Mucosa of stomach (tissue), 1 donor: ENCODE results near the gene COL8A1.
"Not testable (repeated sequence)": the region's sequence is repeated elsewhere in the genome, so short reads cannot be mapped to it uniquely, and the experiment has no call there.

Experiments used
- H3K27me3 ChIP-seq: one replicate; pipeline ENCODE4 v1.7.0; 2013; ENCODE audit warnings: mild to moderate bottlenecking, low read length; ENCODE audit not compliant: control insufficient read depth, insufficient read depth
- H3K36me3 ChIP-seq: one replicate; pipeline ENCODE4 v1.7.0; 2013; ENCODE audit warnings: low read length; ENCODE audit not compliant: control insufficient read depth, insufficient read depth
- H3K4me1 ChIP-seq: one replicate; pipeline ENCODE4 v1.7.0; 2013; ENCODE audit warnings: mild to moderate bottlenecking, low read length; ENCODE audit not compliant: control insufficient read depth, insufficient read depth
- H3K4me3 ChIP-seq: one replicate; pipeline ENCODE4 v1.7.0; 2013; ENCODE audit warnings: low read length
- H3K9ac ChIP-seq: one replicate; pipeline ENCODE4 v1.7.0; 2013; ENCODE audit warnings: mild to moderate bottlenecking, low read length, moderate library complexity
- H3K9me3 ChIP-seq: one replicate; pipeline ENCODE4 v1.7.0; 2013; ENCODE audit warnings: mild to moderate bottlenecking, low read length, moderate library complexity; ENCODE audit not compliant: control insufficient read depth
- donor health status: Pancreatic carcinoma.

Gene COL8A1

DNA sequence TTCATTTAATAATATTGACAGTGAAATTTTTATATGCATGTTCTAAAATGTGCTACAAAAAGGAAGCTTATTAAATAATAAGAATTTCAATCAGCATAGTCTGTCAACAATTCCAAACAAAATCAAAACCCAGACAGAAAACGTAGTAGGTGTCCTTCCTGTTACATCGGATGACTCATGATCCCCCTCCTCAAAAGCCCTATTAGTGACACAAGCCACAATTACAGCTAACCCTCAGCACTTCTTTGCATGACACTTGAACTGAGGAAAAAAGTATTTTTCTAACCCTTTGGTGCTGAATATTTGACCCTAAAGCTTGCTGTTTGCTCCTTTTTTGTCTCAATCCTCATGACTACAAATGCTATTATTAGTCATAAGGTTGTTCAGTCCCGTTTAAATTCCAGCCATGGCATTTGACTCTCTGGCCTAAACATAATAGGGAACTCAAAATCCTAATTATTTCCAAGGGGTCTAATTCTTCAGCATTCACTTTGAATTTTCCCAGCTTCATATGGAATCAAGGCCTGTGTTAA is 78.1 kb downstream of the COL8A1 start:
- Histone ChIP-seq H3K27me3 (no peaks in the 10 kb centered on the region), H3K4me3 (no peak overlapping the region), H3K36me3 (no peaks in the 10 kb centered on the region), H3K9me3 (no peaks in the 10 kb centered on the region), H3K4me1 (no peaks in the 10 kb centered on the region), H3K9ac (no peak overlapping the region)

DNA sequence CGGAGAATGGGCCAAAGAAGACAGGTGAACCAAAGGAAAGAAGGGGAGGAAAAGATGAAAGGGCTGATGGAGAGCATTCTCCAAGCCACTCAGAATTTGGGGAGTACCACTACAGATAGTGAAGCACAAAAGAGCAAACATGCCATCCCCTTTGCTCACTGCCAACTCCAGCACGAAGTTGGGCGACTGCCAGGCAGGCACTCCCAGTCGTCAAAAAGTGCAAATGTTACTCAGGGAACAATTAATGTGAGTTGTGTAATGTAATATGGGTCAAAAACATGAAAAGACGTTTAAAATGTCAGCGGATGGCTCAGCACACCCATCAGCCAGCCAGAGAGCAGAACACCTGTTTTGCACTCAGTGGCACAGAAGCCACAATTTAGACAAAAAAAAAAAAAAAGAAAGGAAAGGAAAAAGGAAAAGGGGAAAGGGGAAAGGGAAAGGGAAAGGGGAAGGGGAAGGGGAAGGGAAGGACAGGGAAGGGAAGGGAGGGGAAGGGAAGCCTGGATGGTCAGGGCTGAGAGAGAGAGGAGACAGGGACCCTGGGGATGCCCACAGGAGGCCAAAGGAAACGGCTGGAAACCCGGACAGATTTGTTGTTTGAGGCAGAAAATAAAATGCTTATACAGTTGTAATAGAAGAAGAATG is 82.7 kb downstream of the COL8A1 start:
- H3K36me3 ChIP-seq = no peaks in the 10 kb centered on the region
- H3K4me3 ChIP-seq = no peak overlapping the region
- no peaks in the 10 kb centered on the region for H3K9me3 ChIP-seq
- no peak overlapping the region for H3K9ac ChIP-seq
- H3K4me1 ChIP-seq = no peaks in the 10 kb centered on the region
- no peaks in the 10 kb centered on the region for H3K27me3 ChIP-seq

DNA sequence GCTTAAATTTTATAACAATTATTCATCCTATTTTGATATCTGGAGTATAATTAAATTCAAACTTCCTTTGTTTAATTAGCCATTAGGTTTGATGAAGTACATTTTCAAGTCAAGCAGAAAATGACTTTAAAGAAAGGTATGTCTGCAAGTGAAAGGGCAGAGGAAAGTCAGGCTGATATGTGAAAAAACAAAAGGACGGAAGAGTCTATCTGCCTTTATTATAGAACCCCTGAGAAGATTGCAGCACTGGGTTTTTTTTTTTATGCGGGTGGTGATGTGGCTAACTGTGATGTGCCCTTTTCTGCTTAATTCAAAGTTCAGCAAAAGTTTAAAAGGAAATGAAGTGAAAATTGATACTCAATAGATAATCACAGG is 83.2 kb downstream of the COL8A1 start:
- no peaks in the 10 kb centered on the region for H3K9me3 ChIP-seq
- no peak overlapping the region for H3K9ac ChIP-seq
- no peaks in the 10 kb centered on the region for H3K4me1 ChIP-seq
- H3K27me3 ChIP-seq = no peaks in the 10 kb centered on the region
- no peaks in the 10 kb centered on the region for H3K36me3 ChIP-seq
- no peak overlapping the region for H3K4me3 ChIP-seq

DNA sequence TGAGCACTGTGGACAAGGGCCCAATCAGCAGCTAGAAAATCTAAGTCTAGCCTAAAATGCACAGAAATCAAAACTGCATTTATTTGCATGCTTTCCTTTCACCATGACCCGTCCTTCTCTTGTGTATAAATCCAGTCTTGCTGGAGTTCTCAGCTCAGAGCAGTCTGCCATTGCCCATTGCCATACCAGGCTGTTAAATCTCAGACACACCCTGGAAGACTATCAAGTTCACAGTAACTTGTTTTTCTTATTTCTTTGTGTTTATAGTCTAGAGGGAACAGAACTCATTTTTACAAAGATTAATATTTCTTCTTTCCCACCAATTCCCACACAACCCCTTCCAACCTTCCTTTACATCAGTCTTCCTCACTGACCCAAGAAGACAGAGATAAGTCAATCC is 85.9 kb downstream of the COL8A1 start:
- Histone ChIP-seq H3K4me3 (no peak overlapping the region), H3K9me3 (no peaks in the 10 kb centered on the region), H3K36me3 (no peaks in the 10 kb centered on the region), H3K9ac (no peak overlapping the region), H3K27me3 (no peaks in the 10 kb centered on the region), H3K4me1 (no peaks in the 10 kb centered on the region)

GRCh38 chr3:99730870-99731269 is 92.5 kb downstream of the COL8A1 start:
- H3K4me1 ChIP-seq = no peaks in the 10 kb centered on the region
- H3K36me3 ChIP-seq = no peaks in the 10 kb centered on the region
- H3K9me3 ChIP-seq = no peaks in the 10 kb centered on the region

GRCh38 chr3:99731499-99731898 is 93.1 kb downstream of the COL8A1 start:
- Histone ChIP-seq H3K9me3 (no peaks in the 10 kb centered on the region), H3K36me3 (no peaks in the 10 kb centered on the region), H3K4me1 (no peaks in the 10 kb centered on the region), H3K27me3 (no peaks in the 10 kb centered on the region), H3K4me3 (no peak overlapping the region), H3K9ac (no peak overlapping the region)

More at GRCh38 chr3:99730870-99731269, 92.5 kb downstream of the COL8A1 start:
- Histone ChIP-seq H3K9ac (no peak overlapping the region), H3K27me3 (no peaks in the 10 kb centered on the region), H3K4me3 (no peak overlapping the region)

DNA sequence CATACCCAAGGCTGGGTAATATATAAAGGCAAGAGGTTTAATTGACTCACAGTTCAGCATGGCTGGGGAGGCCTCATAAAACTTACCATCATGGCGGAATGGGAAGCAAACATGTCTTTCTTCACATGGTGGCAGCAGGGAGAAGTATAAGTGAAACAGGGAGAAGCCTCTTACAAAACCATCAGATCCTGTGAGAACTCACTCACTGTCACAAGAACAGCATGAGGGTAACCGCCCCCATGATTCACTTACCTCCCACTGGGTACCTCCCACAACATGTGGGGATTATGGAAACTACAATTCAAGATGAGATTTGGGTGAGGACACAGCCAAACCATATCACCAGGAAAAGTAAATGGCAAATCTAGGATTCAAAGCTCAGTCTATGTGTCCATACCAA is 102.0 kb downstream of the COL8A1 start:
- H3K9me3 ChIP-seq, H3K4me1 ChIP-seq, H3K36me3 ChIP-seq, H3K9ac ChIP-seq, H3K27me3 ChIP-seq, H3K4me3 ChIP-seq: not testable (repeated sequence)

GRCh38 chr3:99741588-99741987 is 103.2 kb downstream of the COL8A1 start:
- Histone ChIP-seq H3K9ac (no peak overlapping the region), H3K4me1 (no peaks in the 10 kb centered on the region), H3K4me3 (no peak overlapping the region), H3K9me3 (no peaks in the 10 kb centered on the region), H3K27me3 (no peaks in the 10 kb centered on the region), H3K36me3 (no peaks in the 10 kb centered on the region)

- no peaks in the 10 kb centered on the region for H3K36me3 ChIP-seq
- H3K4me3 ChIP-seq = no peak overlapping the region
- no peak overlapping the region for H3K9ac ChIP-seq
- no peaks in the 10 kb centered on the region for H3K9me3 ChIP-seq
- no peaks in the 10 kb centered on the region for H3K4me1 ChIP-seq
- H3K27me3 ChIP-seq = no peaks in the 10 kb centered on the region
These were observed 109.5 kb downstream of the COL8A1 start for GRCh38 chr3:99747915-99748314.

- H3K27me3 ChIP-seq = no peaks in the 10 kb centered on the region
- H3K4me3 ChIP-seq = no peak overlapping the region
- H3K9me3 ChIP-seq = no peaks in the 10 kb centered on the region
- H3K4me1 ChIP-seq = no peaks in the 10 kb centered on the region
- H3K36me3 ChIP-seq = no peaks in the 10 kb centered on the region
- H3K9ac ChIP-seq = no peak overlapping the region
These were observed 113.3 kb downstream of the COL8A1 start for GRCh38 chr3:99751649-99752048.

GRCh38 chr3:99753268-99753975 is 115.0 kb downstream of the COL8A1 start:
- Histone ChIP-seq H3K36me3 (no peaks in the 10 kb centered on the region), H3K9ac (no peak overlapping the region), H3K4me1 (no peaks in the 10 kb centered on the region), H3K4me3 (no peak overlapping the region), H3K27me3 (no peaks in the 10 kb centered on the region), H3K9me3 (no peaks in the 10 kb centered on the region)

DNA sequence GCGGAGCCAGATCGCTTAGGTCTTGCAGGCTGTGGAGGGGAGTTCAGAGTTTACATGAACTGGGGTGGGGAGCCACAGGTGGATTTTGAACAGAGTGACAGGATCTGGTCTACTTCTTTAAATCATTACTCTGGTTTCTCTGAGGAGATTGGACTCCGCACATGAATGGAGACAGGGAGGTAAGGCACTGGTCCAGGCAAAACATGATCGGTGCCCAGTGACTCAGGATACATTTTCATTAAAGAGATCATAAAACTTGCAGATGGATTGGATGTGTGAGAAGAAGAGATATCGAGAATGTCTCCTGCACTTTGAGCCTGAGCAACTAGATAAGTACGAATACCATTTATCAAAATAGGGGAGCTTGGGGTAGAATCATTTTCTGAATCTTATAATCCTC is 117.4 kb downstream of the COL8A1 start:
- Histone ChIP-seq H3K9me3 (no peaks in the 10 kb centered on the region), H3K4me3 (no peak overlapping the region), H3K9ac (no peak overlapping the region), H3K36me3 (no peaks in the 10 kb centered on the region), H3K4me1 (no peaks in the 10 kb centered on the region), H3K27me3 (no peaks in the 10 kb centered on the region)
